GM21528 (cell line): Measurements from ENCODE around the gene RPL27.

Experiments
- ATAC-seq: cut with Tn5 transposase; IDR thresholded peaks from one replicate; pipeline ENCODE4 v1.9.1; 2021; ENCODE audit warnings: mild to moderate bottlenecking, moderate library complexity; ENCODE audit not compliant: unreplicated experiment, low FRiP score

Gene RPL27

DNA sequence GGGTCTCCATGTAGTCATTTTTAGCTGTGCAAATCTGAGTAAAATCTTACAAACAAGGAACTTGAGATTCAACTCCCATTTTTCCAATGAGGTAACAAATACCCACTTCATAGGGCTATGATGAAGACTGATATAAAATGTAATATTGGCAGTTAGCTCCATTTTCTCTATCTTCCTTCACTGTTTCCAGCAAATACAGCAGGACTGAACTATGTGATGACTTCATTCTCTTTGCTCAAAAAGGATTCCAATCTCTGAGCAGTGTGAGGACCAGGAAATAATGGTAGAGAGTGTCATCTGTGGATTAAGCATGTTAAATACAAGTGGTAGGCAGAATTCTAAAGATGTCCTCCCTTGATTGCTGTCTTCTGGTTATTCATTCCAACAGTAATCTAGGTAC is 45.1 kb downstream of the RPL27 start:
- no peak for ATAC-seq

GRCh38 chr17:43044024-43044423 is 45.8 kb downstream of the RPL27 start:
- ATAC-seq: no peak

GRCh38 chr17:43051969-43052368 is 53.8 kb downstream of the RPL27 start:
- no peak for ATAC-seq
